ENCODE measurements around the gene RGPD6. TPM values are rescaled to one million over a fixed set of nuclear protein-coding genes. Genes with fewer than 3 reads are reported as not detected.
"Not testable (repeated sequence)": the region's sequence is repeated elsewhere in the genome, so short reads cannot be mapped to it uniquely, and the experiment has no call there.

RGPD6 gene
- total RNA-seq (2014; rRNA removed) (17.6 and 28.0 TPM in 2 replicates), Bru-seq, nascent RNA (percentile 5 among the genes with signal in this experiment), BruChase-seq, experiment 1, labeled RNA remaining after a 6-hour chase (percentile 3 among the genes with signal in this experiment), BruChase-seq, experiment 2, labeled RNA remaining after a 2-hour chase (percentile 5 among the genes with signal in this experiment)
- long read RNA-seq, full-length matches to known transcripts, result 4 of 16 reads
- long read RNA-seq, partial matches to known transcripts, result 5 of 16 reads
- long read RNA-seq, other reads (novel, unspliced or antisense), result 7 of 16 reads

GRCh38 chr2:110576763-110577416 lies at the start of gene RGPD6:
RGPD6 (minus strand) TSS chr2:110577222; CDS start chr2:110577024, 198 bp downstream.
- intact Hi-C loops (cut with micrococcal nuclease); H4K20me1 ChIP-seq (ENCODE audit: low read length); H3K4me2 ChIP-seq (ENCODE audit: low read length); H3K27ac ChIP-seq (ENCODE audit: low read length); H3K4me3 ChIP-seq (ENCODE audit: low read length); H3K9ac ChIP-seq (ENCODE audit: low read length); H3K27me3 ChIP-seq (ENCODE audit: low read length); H3K9me2 ChIP-seq (replicated peaks; ENCODE audit: low read length); BruUV-seq (replicated peaks); H3K36me3 ChIP-seq (ENCODE audit: low read depth, low read length); DNase-seq; CTCF ChIA-PET; H3K4me1 ChIP-seq (ENCODE audit: insufficient read depth, low read length); H3K79me2 ChIP-seq (ENCODE audit: low read length); H3F3A ChIP-seq (ENCODE audit: low read length, unreplicated experiment); POLR2A ChIA-PET (ENCODE audit: unreplicated experiment); H2AFZ ChIP-seq (ENCODE audit: low read length); H3K9me3 ChIP-seq (ENCODE audit: low read length): not testable (repeated sequence)
- peak; percentile 67 for ATAC-seq

DNA sequence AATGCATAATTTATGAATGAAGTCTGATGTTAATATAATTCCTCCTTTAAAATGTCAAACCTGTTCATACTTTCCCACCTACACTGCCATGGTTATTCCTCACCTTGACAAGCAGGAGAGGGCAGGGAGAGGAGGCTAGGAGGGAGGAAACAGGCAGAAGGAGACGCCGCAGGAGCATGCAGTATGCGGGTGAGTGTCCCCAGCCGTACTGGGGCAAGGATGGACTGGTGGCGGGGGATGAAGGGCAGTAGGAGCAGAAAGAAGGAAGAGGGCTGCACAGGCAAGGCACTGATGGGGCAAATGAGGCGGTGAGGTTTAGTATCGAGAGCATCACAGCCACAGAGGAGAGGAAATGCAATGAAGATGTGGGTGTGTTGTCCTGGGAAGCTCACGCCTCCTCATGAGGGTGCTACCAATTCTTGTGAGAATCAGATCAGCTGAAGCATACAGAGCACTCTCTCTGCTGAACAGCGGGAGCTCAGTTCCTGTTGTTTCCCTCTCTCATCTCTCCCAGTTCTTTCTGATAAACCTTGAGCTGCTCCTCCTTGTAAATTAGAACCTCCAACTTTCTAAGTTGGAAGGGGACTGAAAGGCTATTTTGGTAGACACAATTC lies 42.4 kb upstream of the RGPD6 start:
- intact Hi-C loops (cut with micrococcal nuclease); H3K9me2 ChIP-seq (replicated peaks; ENCODE audit: low read length); H3K79me2 ChIP-seq (ENCODE audit: low read length); DNase-seq; H2AFZ ChIP-seq (ENCODE audit: low read length); H3K4me2 ChIP-seq (ENCODE audit: low read length); H3K9me3 ChIP-seq (ENCODE audit: low read length); H3K4me3 ChIP-seq (ENCODE audit: low read length); CTCF ChIA-PET; H3K27me3 ChIP-seq (ENCODE audit: low read length); H3K36me3 ChIP-seq (ENCODE audit: low read depth, low read length); ATAC-seq; BruUV-seq (replicated peaks); POLR2A ChIA-PET (ENCODE audit: unreplicated experiment); H3K9ac ChIP-seq (ENCODE audit: low read length); H3K4me1 ChIP-seq (ENCODE audit: insufficient read depth, low read length); H3F3A ChIP-seq (ENCODE audit: low read length, unreplicated experiment); H4K20me1 ChIP-seq (ENCODE audit: low read length); H3K27ac ChIP-seq (ENCODE audit: low read length): not testable (repeated sequence)

DNA sequence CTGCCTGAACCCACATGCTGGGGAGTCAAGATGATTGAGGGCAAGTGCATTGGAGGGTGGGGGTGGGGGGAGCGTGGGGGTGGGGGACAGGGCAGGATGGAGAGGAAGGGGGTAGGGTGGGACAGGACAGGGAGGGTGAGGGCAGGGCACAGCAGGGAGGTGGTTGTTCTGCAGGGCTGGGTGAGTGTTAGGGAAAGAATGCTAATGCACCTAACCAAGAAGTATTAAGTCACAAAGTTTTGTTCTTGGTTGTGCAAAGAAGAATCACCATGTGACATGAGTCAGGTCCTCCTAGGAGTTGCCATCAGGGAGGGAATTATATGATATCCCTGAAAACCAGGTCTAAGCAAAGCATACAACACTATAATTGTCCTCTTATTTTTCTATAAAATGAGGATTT lies 36.9 kb upstream of the RGPD6 start:
- CTCF ChIA-PET; H3K9me2 ChIP-seq (replicated peaks; ENCODE audit: low read length); H3K27me3 ChIP-seq (ENCODE audit: low read length); H3K79me2 ChIP-seq (ENCODE audit: low read length); DNase-seq; H4K20me1 ChIP-seq (ENCODE audit: low read length); BruUV-seq (replicated peaks); H3K36me3 ChIP-seq (ENCODE audit: low read depth, low read length); H3F3A ChIP-seq (ENCODE audit: low read length, unreplicated experiment); H3K27ac ChIP-seq (ENCODE audit: low read length); H3K9ac ChIP-seq (ENCODE audit: low read length); H3K9me3 ChIP-seq (ENCODE audit: low read length); H3K4me1 ChIP-seq (ENCODE audit: insufficient read depth, low read length); ATAC-seq; H2AFZ ChIP-seq (ENCODE audit: low read length); POLR2A ChIA-PET (ENCODE audit: unreplicated experiment); H3K4me3 ChIP-seq (ENCODE audit: low read length); intact Hi-C loops (cut with micrococcal nuclease); H3K4me2 ChIP-seq (ENCODE audit: low read length): not testable (repeated sequence)

GRCh38 chr2:110610613-110611250 lies 33.7 kb upstream of the RGPD6 start:
- CTCF ChIA-PET; H3K4me1 ChIP-seq (ENCODE audit: insufficient read depth, low read length); H3K4me2 ChIP-seq (ENCODE audit: low read length); H3K27me3 ChIP-seq (ENCODE audit: low read length); H3K9me3 ChIP-seq (ENCODE audit: low read length); H3K9me2 ChIP-seq (replicated peaks; ENCODE audit: low read length); H4K20me1 ChIP-seq (ENCODE audit: low read length); H3K79me2 ChIP-seq (ENCODE audit: low read length); H2AFZ ChIP-seq (ENCODE audit: low read length); POLR2A ChIA-PET (ENCODE audit: unreplicated experiment); intact Hi-C loops (cut with micrococcal nuclease); H3K9ac ChIP-seq (ENCODE audit: low read length); DNase-seq; H3K4me3 ChIP-seq (ENCODE audit: low read length); H3K36me3 ChIP-seq (ENCODE audit: low read depth, low read length); H3K27ac ChIP-seq (ENCODE audit: low read length); BruUV-seq (replicated peaks); H3F3A ChIP-seq (ENCODE audit: low read length, unreplicated experiment): not testable (repeated sequence)
- peak; percentile 72 for ATAC-seq

DNA sequence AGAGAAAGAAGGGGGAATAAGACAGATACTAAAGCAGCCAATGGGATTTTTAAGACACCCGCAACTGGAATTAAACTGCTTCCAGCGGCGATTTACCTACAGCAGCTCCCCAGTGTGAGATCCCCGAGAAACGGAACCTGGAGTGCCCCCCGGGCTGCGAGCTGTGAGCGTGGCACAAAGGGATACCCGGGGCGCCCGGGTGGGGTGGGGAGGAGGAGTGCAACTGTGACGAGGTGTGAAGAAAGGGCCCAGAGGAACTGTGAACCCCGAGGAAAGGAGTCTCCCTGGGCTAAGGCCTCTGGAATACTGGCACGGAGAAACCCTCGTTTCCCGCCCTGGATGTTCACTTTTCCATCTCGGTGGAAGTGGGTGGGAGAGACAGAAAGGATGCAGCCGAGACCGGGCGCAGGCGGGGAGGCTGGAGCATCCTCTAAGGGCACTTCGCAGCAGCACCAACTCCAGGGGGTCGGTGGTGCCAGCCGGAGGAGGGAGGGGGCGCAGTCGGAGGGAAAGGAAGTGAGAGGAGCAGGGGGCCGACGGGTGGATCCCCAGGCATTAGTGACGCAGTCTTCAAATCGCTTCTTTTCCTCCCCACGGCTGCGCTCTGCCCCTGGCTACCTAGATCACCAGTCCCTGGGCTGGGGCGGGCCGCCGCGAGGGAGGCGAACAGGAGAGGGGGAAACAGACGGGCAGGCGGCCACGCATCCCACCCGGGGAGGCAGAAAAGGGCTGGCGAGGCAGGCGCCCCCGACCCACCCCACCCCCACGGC lies 33.0 kb upstream of the RGPD6 start:
- ATAC-seq, result peak; percentile 74
- H4K20me1 ChIP-seq (ENCODE audit: low read length); H3K9ac ChIP-seq (ENCODE audit: low read length); intact Hi-C loops (cut with micrococcal nuclease); H3K9me3 ChIP-seq (ENCODE audit: low read length); POLR2A ChIA-PET (ENCODE audit: unreplicated experiment); DNase-seq; CTCF ChIA-PET; H3K79me2 ChIP-seq (ENCODE audit: low read length); H3K4me1 ChIP-seq (ENCODE audit: insufficient read depth, low read length); H3K4me2 ChIP-seq (ENCODE audit: low read length); BruUV-seq (replicated peaks); H3K27me3 ChIP-seq (ENCODE audit: low read length); H3K27ac ChIP-seq (ENCODE audit: low read length); H3K4me3 ChIP-seq (ENCODE audit: low read length); H3K36me3 ChIP-seq (ENCODE audit: low read depth, low read length); H2AFZ ChIP-seq (ENCODE audit: low read length); H3F3A ChIP-seq (ENCODE audit: low read length, unreplicated experiment); H3K9me2 ChIP-seq (replicated peaks; ENCODE audit: low read length): not testable (repeated sequence)

GRCh38 chr2:110608788-110609502 lies 31.9 kb upstream of the RGPD6 start:
- BruUV-seq (replicated peaks); intact Hi-C loops (cut with micrococcal nuclease): not testable (repeated sequence)

More at GRCh38 chr2:110608788-110609502, 31.9 kb upstream of the RGPD6 start:
- DNase-seq; H4K20me1 ChIP-seq (ENCODE audit: low read length); H3K36me3 ChIP-seq (ENCODE audit: low read depth, low read length); H3K9me2 ChIP-seq (replicated peaks; ENCODE audit: low read length); H3K27me3 ChIP-seq (ENCODE audit: low read length); H3K9ac ChIP-seq (ENCODE audit: low read length); H3K27ac ChIP-seq (ENCODE audit: low read length); CTCF ChIA-PET; ATAC-seq; H3K79me2 ChIP-seq (ENCODE audit: low read length); H2AFZ ChIP-seq (ENCODE audit: low read length); H3F3A ChIP-seq (ENCODE audit: low read length, unreplicated experiment); H3K4me1 ChIP-seq (ENCODE audit: insufficient read depth, low read length); H3K4me3 ChIP-seq (ENCODE audit: low read length); H3K4me2 ChIP-seq (ENCODE audit: low read length); POLR2A ChIA-PET (ENCODE audit: unreplicated experiment); H3K9me3 ChIP-seq (ENCODE audit: low read length): not testable (repeated sequence)
